Measurements from ENCODE around the gene CARD8. TPM values are rescaled to one million over a fixed set of nuclear protein-coding genes. Genes with fewer than 3 reads are reported as not detected.
"Not testable (repeated sequence)": the region's sequence is repeated elsewhere in the genome, so short reads cannot be mapped to it uniquely, and the experiment has no call there.

The CARD8 gene
- total RNA-seq, 4 donors from 2014 or later = 18.7 to 30.4 (median 22.4) TPM

GRCh38 chr19:48239582-48240141 is 16.1 kb downstream of the CARD8 start:
- Histone ChIP-seq H3K4me3 (no peak overlapping the region), H3K36me3 (peaks cover 0 to 72% of the 10 kb centered on the region in 2 donors), H3K9me3 (no peaks in the 10 kb centered on the region), H3K4me1 (no peaks in the 10 kb centered on the region), H3K27ac (no peak overlapping the region), H3K27me3 (no peaks in the 10 kb centered on the region)
- TF ChIP-seq POLR2AphosphoS5 (IDR thresholded peaks at IDR 0.05) (no peak), POLR2A (IDR thresholded peaks at IDR 0.05) (no peak), CTCF (IDR thresholded peaks at IDR 0.05) (no peak), EP300 (IDR thresholded peaks at IDR 0.05) (no peak)
- 94 to 95% methylated on average over 2 to 8 of the region's 9 CpGs for WGBS, 2 donors (ENCODE audit: low coverage in 1 of 2)
- no peak for ATAC-seq

- no peak overlapping the region for H3K4me3 ChIP-seq
- H3K27ac ChIP-seq = no peak overlapping the region
- peaks cover 0 to 77% of the 10 kb centered on the region in 2 donors for H3K36me3 ChIP-seq
- no peaks in the 10 kb centered on the region for H3K27me3 ChIP-seq
- no peak for ATAC-seq
- WGBS, 2 donors (ENCODE audit: low coverage in 1 of 2) = 63 to 84% methylated on average over 4 to 6 of the region's 6 CpGs
- no peaks in the 10 kb centered on the region for H3K9me3 ChIP-seq
- TF ChIP-seq POLR2AphosphoS5 (IDR thresholded peaks at IDR 0.05) (no peak), POLR2A (IDR thresholded peaks at IDR 0.05) (no peak), EP300 (IDR thresholded peaks at IDR 0.05) (no peak), CTCF (IDR thresholded peaks at IDR 0.05) (no peak)
- H3K4me1 ChIP-seq = no peaks in the 10 kb centered on the region
Measured at GRCh38 chr19:48239120-48239519, 16.6 kb downstream of the CARD8 start.

GRCh38 chr19:48237057-48237456 is 18.7 kb downstream of the CARD8 start:
- Histone ChIP-seq H3K4me1 (no peaks in the 10 kb centered on the region), H3K9me3 (no peaks in the 10 kb centered on the region), H3K36me3 (peaks cover 0 to 90% of the 10 kb centered on the region in 2 donors), H3K4me3 (no peak overlapping the region), H3K27ac (no peak overlapping the region), H3K27me3 (no peaks in the 10 kb centered on the region)
- ATAC-seq = no peak
- no peak for TF ChIP-seq POLR2A (IDR thresholded peaks at IDR 0.05)
- no peak for TF ChIP-seq CTCF (IDR thresholded peaks at IDR 0.05)
- TF ChIP-seq POLR2AphosphoS5 (IDR thresholded peaks at IDR 0.05) = no peak
- TF ChIP-seq EP300 (IDR thresholded peaks at IDR 0.05) = no peak
- 60 to 72% methylated on average over 1 to 3 of the region's 3 CpGs for WGBS, 2 donors (ENCODE audit: low coverage in 1 of 2)

- Histone ChIP-seq H3K9me3 (no peaks in the 10 kb centered on the region), H3K4me1 (no peaks in the 10 kb centered on the region), H3K36me3 (peaks cover 0 to 92% of the 10 kb centered on the region in 2 donors), H3K4me3 (no peak overlapping the region), H3K27me3 (no peaks in the 10 kb centered on the region), H3K27ac (no peak overlapping the region)
- TF ChIP-seq CTCF (IDR thresholded peaks at IDR 0.05) = no peak
- WGBS, 2 donors (ENCODE audit: low coverage in 1 of 2) = 91 to 97% methylated on average over 3 to 9 of the region's 19 CpGs
- ATAC-seq = no peak
Measured at GRCh38 chr19:48230555-48231129, 25.1 kb downstream of the CARD8 start.

- Histone ChIP-seq H3K4me3 (no peak overlapping the region), H3K9me3 (no peaks in the 10 kb centered on the region), H3K27me3 (no peaks in the 10 kb centered on the region), H3K36me3 (peaks cover 0 to 75% of the 10 kb centered on the region in 2 donors), H3K4me1 (no peaks in the 10 kb centered on the region), H3K27ac (no peak overlapping the region)
- TF ChIP-seq POLR2A (IDR thresholded peaks at IDR 0.05) (no peak), POLR2AphosphoS5 (IDR thresholded peaks at IDR 0.05) (no peak), EP300 (IDR thresholded peaks at IDR 0.05) (no peak), CTCF (IDR thresholded peaks at IDR 0.05) (no peak)
- WGBS, 2 donors (ENCODE audit: low coverage in 1 of 2) = 83 to 98% methylated on average over 4 to 5 of the region's 5 CpGs
- no peak for ATAC-seq
Measured at GRCh38 chr19:48221628-48222027, 34.1 kb downstream of the CARD8 start.

GRCh38 chr19:48220784-48221183 is 34.9 kb downstream of the CARD8 start:
- WGBS, 2 donors (ENCODE audit: low coverage in 1 of 2) = 100% methylated on average over 2 of the region's 3 CpGs; no CpG with 5 or more reads in 1 of the 2 donors
- not testable (repeated sequence) for H3K4me3 ChIP-seq, H3K4me1 ChIP-seq, H3K9me3 ChIP-seq, H3K27me3 ChIP-seq, ATAC-seq, H3K27ac ChIP-seq
- peaks cover 0 to 76% of the 10 kb centered on the region in 2 donors for H3K36me3 ChIP-seq
